HS-27A (cell line): ENCODE data around the gene ID2.

Experiments used
- DNase-seq: peaks from one replicate; pipeline ENCODE4 v3.0.0-alpha.2; 2012; ENCODE audit warnings: low read depth, missing footprints

Gene ID2

DNA sequence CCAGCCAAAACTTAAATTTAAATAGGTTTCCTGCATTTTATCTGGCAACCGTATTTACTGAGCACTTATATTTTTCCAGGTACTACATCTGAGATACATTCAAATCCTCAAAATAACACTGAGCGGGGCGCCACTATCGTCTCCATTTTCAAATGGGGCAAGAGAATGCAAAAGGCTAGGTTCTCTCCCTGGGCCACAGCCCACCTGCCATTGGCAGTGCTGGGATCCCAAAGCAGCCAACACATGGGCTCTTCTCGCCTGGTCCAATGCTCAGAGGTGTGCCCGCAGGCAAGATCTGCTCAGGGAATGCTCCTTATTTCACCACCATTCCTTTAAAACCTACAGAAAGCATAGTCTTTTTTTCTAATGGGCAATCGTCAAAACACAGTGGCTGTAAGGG is 11.3 kb upstream of the ID2 start:
- no peak for DNase-seq

DNA sequence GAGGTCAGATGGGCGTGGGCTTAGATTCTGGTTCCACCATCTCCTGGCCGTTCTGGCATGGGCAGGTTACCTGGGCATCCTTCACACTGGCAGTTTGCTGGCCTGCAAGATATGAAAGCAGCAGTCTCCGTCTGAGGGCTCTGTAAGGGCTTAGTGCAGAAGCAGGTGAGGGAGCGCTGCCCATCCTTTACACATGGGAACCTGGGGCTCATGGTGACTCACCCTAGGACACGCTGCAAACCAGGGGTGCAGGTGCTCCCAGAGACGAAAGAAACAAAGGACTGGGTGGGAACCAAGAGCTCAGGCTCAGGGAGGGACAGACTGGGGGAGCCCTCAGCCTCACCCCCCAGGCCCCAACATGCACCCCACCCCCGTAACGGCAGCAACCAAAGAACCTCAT is 10.7 kb upstream of the ID2 start:
- DNase-seq, result no peak

DNA sequence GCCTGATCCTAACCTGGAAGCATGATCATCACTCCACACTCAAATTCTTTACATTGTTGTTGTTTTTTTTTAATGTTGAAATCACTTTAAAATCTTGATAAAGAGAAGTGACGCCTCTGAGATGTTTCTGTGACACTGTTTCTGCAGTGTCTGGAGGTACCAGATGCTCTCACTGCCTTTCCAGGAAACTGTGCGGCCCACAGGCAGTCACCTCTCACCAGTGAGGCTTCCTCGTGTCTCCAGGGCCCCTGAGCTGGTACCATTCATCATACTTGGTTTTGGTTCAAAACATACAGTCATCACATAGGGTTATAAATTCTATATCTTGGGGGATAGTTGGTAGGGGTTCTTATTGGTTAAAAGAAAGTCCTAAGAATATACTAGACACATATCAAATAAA is 10.1 kb upstream of the ID2 start:
- no peak for DNase-seq

DNA sequence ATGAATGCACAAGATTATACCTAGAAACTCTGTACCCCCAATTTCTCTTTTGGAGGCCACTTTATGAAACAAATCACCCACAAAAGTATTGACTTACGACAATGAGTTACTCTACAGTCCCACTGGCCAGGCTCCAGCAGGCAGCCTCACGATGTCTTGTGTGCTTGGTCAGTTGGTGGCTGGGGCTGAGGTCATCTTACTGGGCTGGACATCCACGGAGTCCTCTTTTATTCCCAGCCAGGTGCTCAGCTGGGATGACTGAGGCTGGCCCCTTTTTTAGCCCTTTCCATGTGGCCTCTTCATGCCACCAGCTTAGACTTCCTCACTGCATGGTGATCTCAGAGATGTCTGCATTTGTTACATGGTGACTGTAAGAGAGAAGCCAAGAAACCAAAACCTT is 8.9 kb upstream of the ID2 start:
- DNase-seq, result no peak

DNA sequence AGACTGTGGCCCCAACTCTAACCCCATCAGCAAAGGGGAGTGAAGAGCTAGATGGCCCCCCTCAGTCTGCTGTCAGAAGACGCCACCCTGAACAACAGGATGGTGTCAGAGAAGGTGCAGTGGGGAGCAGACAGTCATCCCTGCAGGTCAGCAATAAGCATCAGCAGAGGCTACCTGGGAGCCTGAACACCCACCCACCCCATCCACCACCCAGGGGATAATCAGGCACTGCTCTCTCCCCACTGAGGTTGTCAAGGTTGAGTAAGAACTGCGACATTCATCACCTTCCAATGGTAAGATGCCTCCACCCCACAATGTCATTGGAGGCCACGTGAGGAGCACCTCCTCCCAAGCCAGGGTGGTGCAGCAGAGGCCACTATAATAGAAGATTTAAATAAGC is 8.5 kb upstream of the ID2 start:
- DNase-seq, result no peak

DNA sequence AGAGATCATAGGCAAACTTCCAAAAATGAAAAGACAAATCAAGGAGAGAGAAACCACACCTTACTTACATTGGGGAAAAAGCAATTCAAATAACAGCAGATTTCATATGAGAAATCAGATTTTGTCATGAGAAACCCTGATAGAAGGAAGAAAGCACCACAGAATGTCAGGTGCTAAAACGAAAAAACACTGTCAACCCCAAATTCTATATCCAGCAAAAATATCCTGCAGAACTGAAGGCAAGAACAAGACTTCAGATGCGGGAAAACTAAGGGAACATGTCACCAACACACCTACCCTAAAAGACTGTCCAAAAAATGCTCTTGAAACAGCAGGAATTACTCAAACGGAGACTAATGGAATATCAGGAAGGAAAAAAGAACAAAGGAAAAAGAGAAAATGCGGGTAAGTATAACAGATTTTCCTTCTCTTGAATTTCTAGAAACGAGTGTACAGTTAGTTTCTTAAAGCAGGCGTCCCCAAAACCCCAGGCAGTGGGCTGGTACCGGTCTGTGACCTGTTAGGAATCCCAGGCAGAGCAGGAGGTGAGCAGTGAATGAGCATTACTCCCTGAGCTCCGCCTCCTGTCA is 7.3 kb upstream of the ID2 start:
- DNase-seq, result no peak

DNA sequence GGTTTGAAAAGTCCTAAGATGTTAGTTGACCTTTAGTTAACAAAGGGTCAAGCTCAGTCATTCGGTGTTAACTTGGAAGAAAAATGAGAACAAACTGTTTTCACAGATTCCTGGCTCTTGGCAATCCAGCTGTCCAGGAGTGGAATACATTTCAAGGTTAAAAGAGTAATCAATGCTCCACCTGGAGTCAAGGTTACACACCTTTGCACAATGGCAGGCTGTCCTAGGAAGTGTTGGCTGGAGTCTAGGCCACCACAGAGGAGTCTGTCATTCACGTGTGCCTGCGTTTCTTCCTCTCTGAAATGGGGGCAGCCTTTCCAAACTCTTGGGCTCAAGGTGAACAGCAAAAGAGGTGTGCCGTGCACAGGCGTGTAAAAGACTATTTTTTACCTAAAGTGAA is 6.3 kb upstream of the ID2 start:
- DNase-seq, result no peak

DNA sequence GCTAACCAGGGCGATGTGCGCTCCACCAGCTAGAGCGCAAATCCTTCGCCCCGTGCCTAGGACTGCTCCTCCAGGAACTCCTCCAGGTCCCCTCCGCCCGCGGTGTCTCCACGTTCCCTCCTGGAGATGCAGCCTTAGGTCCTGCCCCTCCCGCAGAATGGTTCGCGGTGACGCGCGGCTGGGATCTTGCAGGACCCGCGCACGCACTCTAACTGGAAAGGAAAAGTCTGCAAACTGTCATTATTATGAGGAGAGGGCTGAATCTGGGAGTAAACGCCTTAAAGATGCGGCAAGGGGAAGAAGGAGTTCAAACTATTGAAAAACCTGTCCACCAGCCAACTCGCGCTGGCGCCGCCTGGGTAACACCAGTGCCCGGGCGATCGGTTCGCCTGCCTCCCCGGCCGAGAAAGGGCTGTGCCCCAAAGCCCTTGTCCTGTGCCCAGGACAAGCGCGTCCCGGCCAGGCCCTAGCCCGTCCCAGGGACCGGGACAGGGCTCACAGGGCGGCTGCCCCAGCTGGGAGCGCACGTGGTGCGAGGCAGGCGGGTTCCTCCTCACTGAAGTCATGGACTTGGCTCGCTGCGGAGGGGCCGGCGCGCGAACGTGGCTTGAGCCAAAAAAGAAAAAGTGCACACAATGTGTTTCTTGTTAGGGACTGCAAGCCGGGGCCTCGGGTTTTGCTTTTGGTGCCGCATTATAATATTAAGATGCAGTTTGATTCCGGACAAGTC is 5.5 kb upstream of the ID2 start:
- DNase-seq, result no peak

DNA sequence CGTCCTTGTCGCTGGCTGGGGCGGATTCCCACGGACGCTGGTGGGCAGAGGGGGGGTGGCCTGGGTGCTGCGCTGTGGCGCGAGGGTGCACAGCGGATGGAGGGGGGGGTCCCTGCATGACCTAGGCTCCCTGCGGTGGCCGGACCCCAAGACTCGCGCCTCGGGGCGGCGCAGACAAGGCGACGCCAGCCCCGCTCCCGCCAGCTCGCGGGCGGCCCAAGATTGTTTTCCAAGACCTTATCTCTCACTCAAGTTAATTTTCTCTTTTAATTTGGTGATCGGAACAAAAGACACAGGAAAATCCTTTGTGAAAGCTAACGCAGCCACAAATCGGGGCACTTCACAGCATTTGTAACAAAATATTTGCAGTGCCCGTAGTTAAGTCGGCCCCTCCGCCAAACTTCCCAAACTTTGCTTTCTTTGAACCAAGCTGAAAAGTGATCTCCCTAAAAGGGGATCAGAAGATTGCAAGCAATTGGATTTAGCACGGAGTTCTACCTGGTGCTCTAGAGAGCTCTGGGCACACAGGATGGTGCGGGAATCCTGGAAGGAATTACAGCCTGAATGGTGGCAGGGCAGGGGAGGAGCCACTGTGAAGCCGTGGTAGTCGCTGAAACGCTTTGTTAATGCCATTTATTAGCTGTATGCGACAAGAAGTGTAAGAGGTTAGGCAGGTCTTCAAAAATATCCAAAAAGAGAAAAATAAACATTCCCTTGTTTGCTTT is 4.8 kb upstream of the ID2 start:
- DNase-seq, result no peak

DNA sequence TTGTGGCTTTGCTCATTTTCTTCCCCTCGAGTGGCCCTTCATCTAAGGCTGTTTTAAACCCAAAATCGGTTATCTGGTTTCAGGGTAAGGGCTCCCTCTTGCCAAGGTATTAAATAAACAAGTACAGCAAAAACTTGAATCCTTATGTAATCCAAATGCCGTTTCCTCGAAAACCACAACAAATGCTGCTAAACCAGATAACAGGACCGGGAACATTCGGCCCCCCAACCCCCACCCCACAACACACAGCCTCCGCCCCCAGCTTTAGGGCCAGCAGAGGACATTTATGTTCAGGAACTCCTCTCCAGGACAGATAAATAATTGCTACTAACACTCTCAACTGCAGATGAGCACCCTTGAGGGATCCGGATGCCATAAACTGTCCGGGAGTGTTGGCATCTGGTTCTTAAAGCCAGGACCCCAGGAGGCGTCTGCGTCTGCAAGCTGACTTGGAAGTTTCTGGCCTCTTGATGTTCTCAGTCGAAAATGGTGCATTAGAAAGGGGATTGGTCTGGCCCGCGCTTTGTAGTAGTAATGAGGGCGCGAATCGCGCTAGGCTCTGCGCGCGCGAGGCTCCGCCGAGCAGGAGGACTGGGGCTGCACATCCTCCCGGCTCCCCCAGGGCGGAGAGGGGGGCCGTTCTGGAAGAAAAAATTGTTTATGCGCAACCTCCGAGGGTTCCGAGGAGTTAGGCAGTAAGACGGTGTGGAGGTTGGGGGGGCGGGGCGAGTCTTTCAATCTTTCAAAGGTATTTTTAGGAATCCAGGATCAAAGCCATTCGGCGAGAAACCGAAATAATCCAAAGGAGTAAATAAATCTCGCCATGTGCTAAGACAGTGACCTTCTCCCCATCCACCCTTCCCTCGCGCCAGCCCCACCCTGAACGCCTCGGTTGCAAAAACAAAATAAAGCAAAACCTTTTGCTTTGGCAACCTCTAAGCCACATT is 3.9 kb upstream of the ID2 start:
- DNase-seq, result no peak

DNA sequence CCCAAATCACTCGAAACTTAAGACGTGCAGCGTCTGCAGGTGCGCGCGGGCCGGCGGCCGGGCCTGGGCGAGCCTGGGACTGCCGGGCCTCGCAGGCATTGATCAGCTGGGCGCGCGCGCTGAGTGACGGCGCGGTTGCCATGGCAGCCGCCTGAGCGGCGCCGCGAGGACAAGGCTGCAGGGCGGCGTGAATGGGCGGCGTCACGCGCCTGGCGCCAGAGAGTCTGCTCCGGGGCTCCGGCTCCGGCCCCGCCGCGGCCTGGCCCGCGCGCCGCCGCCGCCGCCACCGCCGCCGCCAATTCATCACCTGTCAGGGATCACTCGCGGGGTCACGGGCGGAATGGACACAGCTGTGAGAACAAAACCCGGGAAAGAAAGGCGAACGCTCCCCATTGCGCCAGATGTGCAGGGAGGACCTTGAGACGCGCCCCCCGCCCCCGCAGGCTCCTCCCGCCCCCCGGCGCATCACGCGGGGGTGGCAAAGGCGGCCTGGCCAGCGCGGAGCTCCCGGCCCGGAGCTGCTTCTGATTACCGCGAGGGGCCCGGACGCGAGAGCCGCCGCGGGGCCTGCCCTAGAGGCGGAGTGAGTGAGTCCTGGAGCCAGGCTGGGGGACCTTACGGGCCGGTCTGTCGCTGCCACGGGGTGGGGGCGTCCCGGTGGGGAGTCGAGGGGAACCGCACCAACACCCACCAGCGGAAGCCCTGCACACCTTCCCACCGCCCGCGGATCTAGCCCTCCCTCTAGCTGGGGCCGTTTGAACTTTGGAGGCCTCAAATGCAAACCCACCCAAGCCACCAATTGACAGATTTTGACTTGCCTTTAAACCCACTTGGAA is 2.9 kb upstream of the ID2 start:
- no peak for DNase-seq

DNA sequence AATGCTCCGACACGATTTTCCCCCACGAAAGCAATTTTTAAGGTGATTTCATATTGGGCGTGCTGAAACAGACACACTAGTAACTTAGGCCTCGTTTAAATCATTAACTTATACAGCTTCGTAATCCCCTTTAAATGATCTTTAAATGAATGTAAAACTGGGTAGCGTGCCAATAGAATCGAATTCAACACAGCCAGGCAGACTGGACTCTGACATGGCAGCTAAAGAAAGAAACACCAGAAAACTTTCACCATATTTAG is 2.4 kb upstream of the ID2 start:
- no peak for DNase-seq

DNA sequence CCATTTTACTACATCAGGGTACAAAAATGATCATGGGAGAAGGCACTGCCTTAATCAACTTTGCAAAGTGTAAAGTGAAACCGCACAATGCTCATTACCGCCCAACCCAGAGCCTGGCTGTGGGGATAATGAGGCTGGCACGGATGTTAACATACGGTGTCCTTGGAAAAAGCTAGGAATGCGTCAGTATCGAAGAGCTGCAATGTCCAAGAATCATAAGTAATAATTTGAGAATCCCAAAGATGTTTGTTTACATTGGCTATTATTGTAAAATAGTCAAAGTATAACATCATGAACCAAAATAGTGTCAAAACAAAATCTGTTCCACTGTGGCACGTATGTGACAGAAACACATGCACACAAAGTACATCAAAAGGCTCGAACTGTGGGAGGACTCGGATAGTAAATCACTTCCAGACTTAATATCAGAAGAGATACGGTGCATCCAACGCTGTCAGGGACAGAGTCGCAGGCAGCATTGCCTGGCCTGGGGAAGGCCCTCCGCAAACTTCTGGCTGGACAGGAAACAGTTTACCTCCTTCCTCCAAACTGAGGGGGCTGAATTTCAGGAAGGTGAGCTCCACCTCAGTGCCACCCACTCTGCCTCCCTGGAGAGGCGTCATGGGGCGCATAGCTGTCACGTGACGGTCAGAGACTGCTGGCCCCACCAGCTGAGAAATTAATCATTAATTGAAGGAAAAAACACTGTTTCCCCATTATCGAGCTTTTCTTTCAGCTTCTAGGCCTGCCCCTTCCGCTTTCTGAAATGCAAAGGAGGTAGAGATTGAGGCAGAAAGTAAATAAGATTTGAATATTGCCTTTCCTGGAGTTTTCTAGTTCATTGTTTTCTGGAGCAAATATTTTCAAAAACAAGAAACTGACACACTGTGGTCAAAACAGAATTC is 1.8 kb upstream of the ID2 start:
- DNase-seq, result no peak

DNA sequence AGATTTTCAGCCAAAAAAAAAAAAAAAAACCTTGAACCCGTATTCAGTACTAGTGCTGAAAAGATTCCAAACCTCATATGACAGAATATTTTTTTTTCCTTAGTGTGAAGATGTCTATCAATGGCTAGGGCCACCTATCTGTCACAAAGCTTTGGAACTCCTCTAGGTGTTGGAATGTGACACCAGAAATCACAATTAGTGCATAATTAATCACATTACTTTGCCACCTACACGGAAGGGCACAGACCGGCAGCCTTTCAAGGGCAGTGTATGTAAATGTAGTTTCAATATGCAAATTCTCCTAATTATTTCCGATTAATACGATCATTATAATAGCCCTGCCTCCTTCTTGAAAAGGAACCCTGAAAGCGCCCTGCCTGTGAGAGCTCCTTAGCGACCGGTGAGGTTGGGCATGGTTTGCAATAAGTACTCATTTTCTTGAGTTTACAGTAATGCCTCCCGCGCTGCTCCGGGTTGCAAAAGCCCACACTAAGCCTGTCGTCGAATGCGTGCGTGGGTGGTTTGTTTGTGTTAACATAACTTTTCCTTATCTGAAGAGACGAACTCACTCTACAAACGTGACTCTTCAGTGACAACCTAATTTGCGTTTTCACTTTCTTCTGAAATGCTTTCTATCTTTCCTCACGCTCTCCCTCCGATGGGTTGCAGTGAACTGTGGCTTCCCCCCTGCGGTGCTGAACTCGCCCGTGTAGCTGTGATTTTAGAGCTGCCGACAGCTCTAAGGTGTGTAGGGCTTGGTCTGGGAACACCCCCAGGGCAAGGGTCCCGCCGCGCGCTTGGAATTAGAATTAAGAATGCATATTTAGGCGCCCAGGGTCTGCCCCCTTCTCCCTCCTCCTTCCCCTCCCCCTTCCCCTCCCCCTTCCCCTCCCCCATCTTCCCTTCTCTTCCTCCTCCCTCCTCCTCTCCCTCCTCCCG is 765 bp upstream of the ID2 start:
- DNase-seq, result no peak

DNA sequence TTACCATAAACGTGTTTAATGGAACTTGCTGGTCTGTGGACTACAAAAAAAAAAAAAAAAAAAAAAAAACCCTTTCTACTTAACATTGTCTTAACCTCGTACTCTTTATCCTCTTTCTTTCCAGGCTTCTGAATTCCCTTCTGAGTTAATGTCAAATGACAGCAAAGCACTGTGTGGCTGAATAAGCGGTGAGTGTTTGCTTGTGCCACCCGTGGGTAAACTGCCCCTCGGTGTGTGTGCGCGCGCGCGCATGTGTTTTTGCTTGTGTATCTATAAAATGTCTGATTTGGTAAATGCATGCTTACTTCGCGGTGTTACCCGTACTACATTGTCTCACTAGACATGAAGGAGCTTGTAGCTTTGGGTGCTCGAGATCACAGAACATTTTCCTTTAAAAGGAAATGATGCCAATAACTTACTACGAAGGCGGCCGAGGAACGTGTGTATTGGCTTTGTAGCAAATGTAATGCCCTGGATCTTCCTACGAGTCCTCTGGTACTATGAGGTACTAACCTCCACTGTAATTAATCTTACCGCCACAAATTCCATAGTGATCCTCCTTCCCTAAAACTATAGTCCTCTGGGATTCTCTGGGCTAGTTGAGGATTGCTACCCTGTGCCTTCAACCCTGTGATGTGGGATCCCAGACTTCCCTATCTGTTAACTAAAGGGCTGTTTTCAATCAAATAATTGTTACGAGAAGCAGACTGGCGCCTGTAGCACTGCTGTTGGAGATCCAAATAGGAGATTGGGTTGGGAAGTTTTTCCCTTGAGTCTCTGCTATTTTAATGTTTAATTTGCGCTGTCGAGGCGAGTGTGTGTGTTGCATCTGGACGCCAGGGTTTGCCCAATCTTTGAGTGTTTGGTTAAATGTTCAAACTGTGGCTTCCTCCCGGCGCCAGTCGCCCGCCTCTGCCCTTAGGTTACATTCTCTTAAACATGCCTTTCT is 1.1 kb downstream of the ID2 start:
- DNase-seq, result no peak

DNA sequence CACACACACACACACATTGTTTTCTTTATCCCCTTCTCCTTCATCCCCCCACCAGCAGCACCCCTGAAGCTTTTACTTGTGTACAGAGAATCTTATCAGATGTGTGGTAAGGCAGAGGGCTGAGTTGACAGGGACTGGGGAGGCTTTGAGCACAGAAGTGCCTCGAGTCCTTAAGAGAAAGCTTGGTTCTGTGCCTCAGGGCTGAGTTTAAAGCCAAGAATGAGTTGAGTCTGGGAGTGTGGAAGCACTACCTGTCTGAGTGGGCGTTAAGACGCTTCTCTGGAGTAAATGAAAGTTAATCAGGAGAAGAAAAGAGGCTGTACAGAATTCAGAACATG is 2.7 kb downstream of the ID2 start:
- DNase-seq, result no peak

DNA sequence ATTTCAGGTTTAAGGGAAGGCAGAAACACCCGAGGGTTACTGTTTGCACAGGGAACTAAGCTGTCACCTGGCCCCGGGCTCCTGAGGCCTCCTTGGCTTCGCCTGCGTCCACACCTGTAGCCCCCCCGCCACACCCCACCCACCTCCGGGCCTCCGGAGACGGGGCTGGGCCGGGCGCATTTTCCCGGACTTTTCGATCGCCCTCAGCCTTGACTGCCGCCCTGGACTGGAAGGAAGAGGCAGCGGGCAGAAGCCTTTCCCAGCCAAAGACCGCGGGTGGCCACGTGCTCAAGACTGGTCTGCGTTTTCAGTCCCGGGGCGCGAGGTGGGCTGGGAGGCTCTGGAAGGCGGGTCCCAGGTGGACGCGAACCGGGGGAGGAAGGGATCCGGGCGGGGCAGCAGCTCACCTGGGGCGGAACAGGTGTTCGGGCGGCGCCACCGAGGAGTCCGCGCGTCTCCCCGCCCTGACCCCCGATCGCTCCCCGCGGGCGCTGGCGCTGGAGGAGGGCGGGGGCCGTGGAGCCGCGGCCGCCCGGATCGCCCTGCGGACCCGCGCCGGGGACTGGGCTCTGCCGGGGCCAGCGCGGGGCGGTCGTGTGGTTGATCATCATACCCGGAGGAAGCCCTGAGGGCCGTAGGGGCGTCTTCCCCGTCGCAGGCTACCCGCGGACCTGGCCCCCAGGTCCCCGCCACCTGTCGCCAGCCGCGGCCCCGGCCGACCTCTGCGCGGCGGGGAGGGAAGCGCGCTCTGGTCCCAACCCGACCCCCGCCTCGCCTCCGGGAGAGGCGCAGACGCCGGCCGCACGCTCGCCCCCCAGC is 3.2 kb downstream of the ID2 start:
- DNase-seq, result no peak
